ENCODE results near the gene CD68. TPM values are rescaled to one million over a fixed set of nuclear protein-coding genes. Genes with fewer than 3 reads are reported as not detected.

The CD68 gene
- total RNA-seq, 1 experiment from 2014 or later = 30.2 TPM

DNA sequence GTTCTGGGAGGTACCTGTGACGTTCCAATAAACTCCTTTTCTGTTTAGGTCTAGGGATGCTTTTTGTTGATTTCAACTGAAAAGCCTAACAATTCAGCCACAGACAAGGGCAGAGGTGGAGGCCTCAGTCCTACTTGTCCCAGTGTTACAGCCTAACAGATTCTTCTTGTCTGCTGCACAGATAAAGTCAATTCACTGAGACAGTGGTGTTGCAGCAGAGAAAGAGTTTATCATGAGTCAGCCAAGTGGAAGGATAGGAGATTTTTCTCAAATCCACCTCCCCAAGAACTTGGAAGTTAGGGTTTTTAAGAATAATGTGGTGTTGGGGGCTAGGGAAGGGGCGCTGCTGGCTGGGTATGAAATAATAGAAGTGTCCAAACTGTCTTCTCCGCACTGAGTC lies 41.4 kb upstream of the CD68 start:
- H3K4me2 ChIP-seq (ENCODE audit: low read length) = no peak overlapping the region
- no peaks in the 10 kb centered on the region for H3K9me3 ChIP-seq (ENCODE audit: low read length)
- no peak overlapping the region for H2AFZ ChIP-seq (ENCODE audit: low read length)
- H3K79me2 ChIP-seq (ENCODE audit: low read length) = no peaks in the 10 kb centered on the region
- ATAC-seq (no peak), DNase-seq (no peak)
- no peaks in the 10 kb centered on the region for H3K27me3 ChIP-seq (ENCODE audit: low read length)
- H3K9ac ChIP-seq (ENCODE audit: low read length) = no peak overlapping the region
- ChIA-PET POLR2A (ENCODE audit: unreplicated experiment) (no interaction called here), CTCF (no interaction called here)
- no peak for TF ChIP-seq EZH2 (IDR thresholded peaks at IDR 0.05; ENCODE audit: low read length, unreplicated experiment)
- TF ChIP-seq, protein P1, sequence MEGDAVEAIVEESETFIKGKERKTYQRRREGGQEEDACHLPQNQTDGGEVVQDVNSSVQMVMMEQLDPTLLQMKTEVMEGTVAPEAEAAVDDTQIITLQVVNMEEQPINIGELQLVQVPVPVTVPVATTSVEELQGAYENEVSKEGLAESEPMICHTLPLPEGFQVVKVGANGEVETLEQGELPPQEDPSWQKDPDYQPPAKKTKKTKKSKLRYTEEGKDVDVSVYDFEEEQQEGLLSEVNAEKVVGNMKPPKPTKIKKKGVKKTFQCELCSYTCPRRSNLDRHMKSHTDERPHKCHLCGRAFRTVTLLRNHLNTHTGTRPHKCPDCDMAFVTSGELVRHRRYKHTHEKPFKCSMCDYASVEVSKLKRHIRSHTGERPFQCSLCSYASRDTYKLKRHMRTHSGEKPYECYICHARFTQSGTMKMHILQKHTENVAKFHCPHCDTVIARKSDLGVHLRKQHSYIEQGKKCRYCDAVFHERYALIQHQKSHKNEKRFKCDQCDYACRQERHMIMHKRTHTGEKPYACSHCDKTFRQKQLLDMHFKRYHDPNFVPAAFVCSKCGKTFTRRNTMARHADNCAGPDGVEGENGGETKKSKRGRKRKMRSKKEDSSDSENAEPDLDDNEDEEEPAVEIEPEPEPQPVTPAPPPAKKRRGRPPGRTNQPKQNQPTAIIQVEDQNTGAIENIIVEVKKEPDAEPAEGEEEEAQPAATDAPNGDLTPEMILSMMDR (conservative IDR thresholded peaks at IDR 0.05; ENCODE audit: low read depth, low read length) = no peak
- H3K36me3 ChIP-seq (ENCODE audit: low read depth, low read length) = no peaks in the 10 kb centered on the region
- no peak overlapping the region for H3K4me3 ChIP-seq (ENCODE audit: low read length)
- no peaks in the 10 kb centered on the region for H3K9me2 ChIP-seq (replicated peaks; ENCODE audit: low read length)
- no peaks in the 10 kb centered on the region for H3K4me1 ChIP-seq (ENCODE audit: insufficient read depth, low read length)
- H3K27ac ChIP-seq (ENCODE audit: low read length) = no peak overlapping the region
- intact Hi-C loops (cut with micrococcal nuclease) = no loop called here
- H3F3A ChIP-seq (ENCODE audit: low read length, unreplicated experiment) = no peaks in the 10 kb centered on the region
- BruUV-seq (replicated peaks) = no TSS peak
- H4K20me1 ChIP-seq (ENCODE audit: low read length) = no peaks in the 10 kb centered on the region

GRCh38 chr17:7538891-7539545 lies 40.4 kb upstream of the CD68 start:
- Histone ChIP-seq H3K9me2 (replicated peaks; ENCODE audit: low read length) (no peaks in the 10 kb centered on the region), H2AFZ (ENCODE audit: low read length) (no peak overlapping the region), H3K4me2 (ENCODE audit: low read length) (no peak overlapping the region), H3K4me3 (ENCODE audit: low read length) (no peak overlapping the region), H3K9ac (ENCODE audit: low read length) (no peak overlapping the region), H3K79me2 (ENCODE audit: low read length) (no peaks in the 10 kb centered on the region), H4K20me1 (ENCODE audit: low read length) (no peaks in the 10 kb centered on the region), H3K27me3 (ENCODE audit: low read length) (no peaks in the 10 kb centered on the region), H3K27ac (ENCODE audit: low read length) (no peak overlapping the region), H3K36me3 (ENCODE audit: low read depth, low read length) (no peaks in the 10 kb centered on the region), H3K9me3 (ENCODE audit: low read length) (no peaks in the 10 kb centered on the region), H3F3A (ENCODE audit: low read length, unreplicated experiment) (no peaks in the 10 kb centered on the region), H3K4me1 (ENCODE audit: insufficient read depth, low read length) (no peaks in the 10 kb centered on the region)
- ATAC-seq (no peak), DNase-seq (no peak)
- TF ChIP-seq, protein P1 (conservative IDR thresholded peaks at IDR 0.05; ENCODE audit: low read depth, low read length) = no peak
- TF ChIP-seq EZH2phosphoT487 (IDR thresholded peaks at IDR 0.05; ENCODE audit: borderline replicate concordance, low read length) = no peak
- TF ChIP-seq EZH2 (IDR thresholded peaks at IDR 0.05; ENCODE audit: low read length, unreplicated experiment) = no peak
- intact Hi-C loops (cut with micrococcal nuclease) = no loop called here
- no TSS peak for BruUV-seq (replicated peaks)
- ChIA-PET CTCF (interaction anchor here (0.6 kb wide), 1 partner anchor 17 kb away, joined by 8 read pairs; no protein-coding TSS in a partner anchor), POLR2A (ENCODE audit: unreplicated experiment) (no interaction called here)

DNA sequence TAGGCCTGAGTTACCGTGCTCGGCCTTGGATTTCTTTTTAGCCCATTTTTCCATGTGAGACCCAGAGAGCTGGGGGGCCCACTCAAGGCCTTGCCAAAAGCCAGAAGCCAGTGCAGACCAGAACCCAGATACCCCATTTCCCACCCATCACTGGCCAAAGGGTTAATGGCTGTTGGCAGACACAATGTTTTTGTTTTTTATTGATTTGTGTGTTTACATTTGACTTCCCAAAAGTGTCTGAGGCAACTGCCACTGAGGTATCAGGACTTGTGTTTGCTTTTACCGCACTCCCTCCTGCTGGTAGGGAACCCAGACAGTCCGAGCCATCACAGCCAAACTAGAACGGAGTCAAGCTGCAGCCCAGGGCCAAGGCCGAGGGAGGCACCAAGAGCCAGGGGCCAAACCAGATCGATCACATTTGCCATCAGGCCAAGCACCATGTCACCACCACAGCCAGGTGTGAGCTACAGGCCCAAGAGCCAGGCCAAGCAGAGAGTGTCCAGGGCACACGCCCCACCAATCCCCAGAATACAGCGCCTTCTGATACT lies 38.3 kb upstream of the CD68 start:
- Histone ChIP-seq H3K9me3 (ENCODE audit: low read length) (no peaks in the 10 kb centered on the region), H3K4me3 (ENCODE audit: low read length) (no peak overlapping the region), H3F3A (ENCODE audit: low read length, unreplicated experiment) (no peaks in the 10 kb centered on the region), H3K36me3 (ENCODE audit: low read depth, low read length) (no peaks in the 10 kb centered on the region), H4K20me1 (ENCODE audit: low read length) (no peaks in the 10 kb centered on the region), H3K27me3 (ENCODE audit: low read length) (no peaks in the 10 kb centered on the region), H3K4me2 (ENCODE audit: low read length) (no peak overlapping the region), H2AFZ (ENCODE audit: low read length) (no peak overlapping the region), H3K9ac (ENCODE audit: low read length) (no peak overlapping the region), H3K79me2 (ENCODE audit: low read length) (no peaks in the 10 kb centered on the region), H3K27ac (ENCODE audit: low read length) (no peak overlapping the region), H3K9me2 (replicated peaks; ENCODE audit: low read length) (no peaks in the 10 kb centered on the region), H3K4me1 (ENCODE audit: insufficient read depth, low read length) (no peaks in the 10 kb centered on the region)
- POLR2A ChIA-PET (ENCODE audit: unreplicated experiment) = no interaction called here
- no peak for TF ChIP-seq EZH2phosphoT487 (IDR thresholded peaks at IDR 0.05; ENCODE audit: borderline replicate concordance, low read length)
- TF ChIP-seq, protein P1 (conservative IDR thresholded peaks at IDR 0.05; ENCODE audit: low read depth, low read length) = no peak
- no peak for TF ChIP-seq EZH2 (IDR thresholded peaks at IDR 0.05; ENCODE audit: low read length, unreplicated experiment)
- no peak for ATAC-seq
- no TSS peak for BruUV-seq (replicated peaks)
- no peak for DNase-seq
- CTCF ChIA-PET = no interaction called here
- intact Hi-C loops (cut with micrococcal nuclease) = no loop called here
